HFF-Myc (cell line): ENCODE data around the gene SUMO1.
"Not testable (repeated sequence)": the region's sequence is repeated elsewhere in the genome, so short reads cannot be mapped to it uniquely, and the experiment has no call there.

Experiments used
- DNase-seq: peaks from one replicate; pipeline ENCODE4 v3.0.0-alpha.2; 2011; ENCODE audit warnings: low read depth; ENCODE audit errors: extremely low read depth
- H3K4me3 ChIP-seq: replicated peaks from 2 replicates; pipeline ENCODE4 v1.5.1; 2011; ENCODE audit warnings: low read depth, mild to moderate bottlenecking, control low read depth, low read length
- TF ChIP-seq, protein P1 (sequence below): IDR thresholded peaks from 2 replicates; pipeline ENCODE4 v1.5.1; 2012; ENCODE audit warnings: mild to moderate bottlenecking, low read depth, low read length, control low read depth; ENCODE audit errors: missing control alignments

SUMO1 gene

DNA sequence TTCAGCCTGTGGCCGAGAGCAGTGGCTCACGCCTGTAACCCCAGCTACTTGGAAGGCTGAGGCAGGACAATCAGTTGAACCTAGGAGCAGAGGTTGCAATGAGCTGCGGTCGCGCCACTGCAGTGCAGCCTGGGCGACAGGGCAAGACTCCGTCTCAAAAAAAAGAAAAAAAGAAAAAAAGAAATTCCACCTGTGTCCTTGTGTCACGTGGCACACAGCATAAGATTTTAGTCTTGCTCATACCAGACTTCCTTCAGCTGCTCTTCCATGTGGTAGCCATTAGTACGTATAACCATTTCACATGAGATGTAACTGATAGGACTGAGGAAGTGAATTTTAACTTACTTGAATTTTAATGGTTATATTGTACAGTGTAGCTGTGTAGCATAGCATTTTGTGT lies 31.2 kb upstream of the SUMO1 start:
- TF ChIP-seq, protein P1, sequence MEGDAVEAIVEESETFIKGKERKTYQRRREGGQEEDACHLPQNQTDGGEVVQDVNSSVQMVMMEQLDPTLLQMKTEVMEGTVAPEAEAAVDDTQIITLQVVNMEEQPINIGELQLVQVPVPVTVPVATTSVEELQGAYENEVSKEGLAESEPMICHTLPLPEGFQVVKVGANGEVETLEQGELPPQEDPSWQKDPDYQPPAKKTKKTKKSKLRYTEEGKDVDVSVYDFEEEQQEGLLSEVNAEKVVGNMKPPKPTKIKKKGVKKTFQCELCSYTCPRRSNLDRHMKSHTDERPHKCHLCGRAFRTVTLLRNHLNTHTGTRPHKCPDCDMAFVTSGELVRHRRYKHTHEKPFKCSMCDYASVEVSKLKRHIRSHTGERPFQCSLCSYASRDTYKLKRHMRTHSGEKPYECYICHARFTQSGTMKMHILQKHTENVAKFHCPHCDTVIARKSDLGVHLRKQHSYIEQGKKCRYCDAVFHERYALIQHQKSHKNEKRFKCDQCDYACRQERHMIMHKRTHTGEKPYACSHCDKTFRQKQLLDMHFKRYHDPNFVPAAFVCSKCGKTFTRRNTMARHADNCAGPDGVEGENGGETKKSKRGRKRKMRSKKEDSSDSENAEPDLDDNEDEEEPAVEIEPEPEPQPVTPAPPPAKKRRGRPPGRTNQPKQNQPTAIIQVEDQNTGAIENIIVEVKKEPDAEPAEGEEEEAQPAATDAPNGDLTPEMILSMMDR: no peak
- peak overlapping the region; percentile 97 for H3K4me3 ChIP-seq
- peak; percentile 69 for DNase-seq

DNA sequence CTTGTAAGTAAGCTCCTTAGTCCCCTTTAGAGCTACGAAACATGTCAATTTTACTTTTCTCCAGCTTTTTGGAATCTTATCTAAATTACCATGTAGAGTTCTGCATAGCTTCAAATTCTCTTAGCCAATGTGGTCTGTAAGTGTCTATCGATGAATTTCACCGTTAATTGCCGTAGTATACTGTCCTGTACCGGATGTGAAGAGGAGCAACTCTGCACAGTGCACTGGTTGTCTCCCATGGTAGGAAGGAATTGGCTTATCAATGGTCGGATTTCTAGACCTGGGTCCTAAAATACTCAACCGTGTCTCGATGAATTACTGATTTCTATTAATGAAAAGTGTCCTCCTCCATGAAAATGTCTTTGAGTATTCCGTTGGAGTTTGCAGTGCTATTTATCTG lies 29.1 kb upstream of the SUMO1 start:
- no peak for DNase-seq
- peak overlapping the region; percentile 97 for H3K4me3 ChIP-seq

DNA sequence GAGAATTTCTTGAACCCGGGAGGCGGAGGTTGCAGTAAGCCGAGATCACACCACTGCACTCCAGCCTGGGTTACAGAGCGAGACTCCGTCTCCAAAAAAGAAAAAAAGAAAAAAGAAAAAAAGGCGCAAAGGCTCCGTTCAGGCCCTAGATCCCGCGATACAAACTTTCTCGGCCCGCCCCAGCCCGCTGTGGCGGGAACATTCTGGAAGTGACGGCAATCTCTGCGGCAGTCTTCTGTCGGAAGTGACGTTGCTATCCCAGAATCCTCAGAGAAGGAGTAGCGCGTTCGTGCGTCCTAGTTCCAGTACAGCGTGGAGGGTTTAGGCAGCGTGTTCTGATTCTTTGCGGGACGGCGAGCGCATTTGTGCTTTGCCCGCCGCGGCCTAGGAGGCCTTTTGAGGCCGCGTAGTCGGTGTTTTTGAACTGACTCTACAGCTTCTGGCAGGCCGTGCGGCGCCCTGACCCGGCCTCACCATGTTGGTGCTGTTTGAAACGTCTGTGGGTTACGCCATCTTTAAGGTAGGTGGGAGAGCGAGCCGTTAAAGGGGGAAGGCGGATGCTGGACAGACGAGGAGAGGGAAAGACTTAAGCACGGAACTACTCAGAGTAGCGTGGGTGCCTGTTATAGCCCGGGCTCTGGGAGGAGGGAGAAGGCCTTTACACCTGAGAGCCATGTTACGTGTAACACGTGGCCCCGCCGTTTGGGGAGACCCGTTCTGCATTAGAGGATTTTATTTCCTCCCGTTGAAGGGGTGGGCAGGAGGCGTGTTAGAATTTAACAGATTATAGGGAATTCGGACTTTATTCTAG lies 27.3 kb upstream of the SUMO1 start, which contains the start of gene NOP58:
TSS of gene NOP58 (plus strand) at position 297 of the 811 bp plus-strand sequence. CDS start at position 476, 179 bp downstream.
- H3K4me3 ChIP-seq: peak within 1 kb of the TSS; percentile 97
- TF ChIP-seq, protein P1: no peak
- DNase-seq: peak; percentile 89

More for the DNA sequence above, 29.1 kb upstream of the SUMO1 start:
- TF ChIP-seq, protein P1: no peak

DNA sequence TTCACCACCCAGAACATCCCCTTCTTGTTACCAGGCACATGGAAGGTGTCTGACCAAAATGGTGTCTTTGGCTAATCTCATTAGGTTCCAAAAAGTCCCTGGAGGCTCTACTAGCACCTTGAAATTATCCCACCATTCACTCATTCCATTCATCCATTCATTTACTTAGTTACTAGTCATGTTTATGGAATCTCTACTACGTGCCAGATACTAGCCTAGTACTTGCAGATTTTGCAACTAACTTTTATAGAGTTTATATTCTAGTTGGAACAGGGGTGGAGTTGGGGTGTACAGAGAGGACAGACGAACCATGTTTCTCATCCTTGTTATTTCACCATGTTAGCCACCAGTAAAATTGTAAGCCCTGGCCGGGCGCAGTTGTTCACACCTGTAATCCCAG lies 23.1 kb upstream of the SUMO1 start:
- TF ChIP-seq, protein P1: no peak
- H3K4me3 ChIP-seq: no peak overlapping the region
- DNase-seq: no peak

DNA sequence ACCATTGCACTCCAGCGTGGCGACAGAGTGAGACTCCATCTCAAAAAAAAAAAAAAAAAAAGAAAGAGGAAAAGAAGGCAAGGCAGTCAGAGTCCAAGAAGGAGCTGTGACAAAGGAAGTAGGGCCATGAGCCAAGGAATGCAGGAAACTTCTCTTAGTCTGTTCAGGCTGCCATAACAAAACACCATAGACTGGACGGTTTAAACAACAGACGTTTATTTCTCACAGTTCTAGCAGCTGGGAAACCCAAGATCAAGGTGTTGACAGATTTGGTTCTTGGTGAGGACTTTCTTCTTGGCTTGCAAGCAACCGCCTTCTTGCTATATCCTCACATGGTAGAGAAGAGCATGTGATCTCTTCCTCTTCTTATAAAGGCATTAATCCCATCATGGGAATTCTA lies 13.1 kb upstream of the SUMO1 start:
- H3K4me3 ChIP-seq: no peak overlapping the region
- no peak for DNase-seq
- TF ChIP-seq, protein P1: no peak

DNA sequence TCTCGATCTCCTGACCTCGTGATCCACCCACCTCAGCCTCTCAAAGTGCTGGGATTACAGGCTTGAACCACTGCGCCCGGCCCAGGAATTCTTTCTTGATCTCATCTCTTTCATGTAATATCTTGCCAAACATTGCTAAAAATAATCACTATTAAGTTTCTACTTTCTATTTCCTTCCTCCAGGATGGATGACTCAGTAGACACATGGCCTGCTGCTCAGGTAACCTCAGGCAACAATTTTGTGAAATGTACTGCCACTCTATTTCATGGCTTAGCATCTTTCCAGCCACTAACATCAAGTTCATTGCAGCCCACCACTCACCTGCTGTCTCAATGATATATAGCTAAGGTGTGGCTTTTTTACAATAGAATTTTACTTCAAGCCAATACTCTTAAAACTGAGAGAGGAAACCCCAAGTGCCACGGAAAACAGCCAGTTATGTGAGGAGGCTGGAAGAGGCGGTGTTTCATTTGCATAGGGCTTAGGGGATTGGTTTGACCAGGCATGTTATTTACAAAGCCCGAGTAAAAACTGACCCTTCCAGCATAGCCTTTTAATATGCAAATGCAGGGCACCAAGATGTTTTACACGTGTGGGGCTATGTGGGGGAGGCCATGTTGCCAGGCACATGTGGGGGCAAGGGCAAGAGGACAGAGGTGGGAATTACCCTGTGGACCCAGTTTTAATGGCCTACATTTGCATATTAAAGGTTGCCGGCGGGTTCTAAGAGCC lies 11.3 kb upstream of the SUMO1 start:
- no peak for DNase-seq
- TF ChIP-seq, protein P1: no peak
- H3K4me3 ChIP-seq: no peak overlapping the region

DNA sequence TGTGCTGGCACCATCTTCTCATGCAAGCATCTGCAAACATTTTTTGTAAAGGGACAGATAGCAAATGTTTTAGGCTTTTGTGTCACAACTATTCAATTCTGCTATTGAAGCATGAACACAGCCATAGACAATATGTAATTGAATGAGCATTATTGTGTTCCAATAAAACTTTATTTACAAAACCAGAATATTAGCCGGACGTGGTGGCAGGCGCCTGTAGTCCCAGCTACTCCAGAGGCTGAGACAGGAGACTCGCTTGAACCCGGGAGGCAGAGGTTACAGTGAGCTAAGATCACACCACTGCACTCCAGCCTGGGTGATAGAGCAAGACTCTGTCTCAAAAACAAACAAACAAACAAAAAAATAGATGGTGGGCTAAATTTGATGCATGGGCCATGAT lies 9.3 kb upstream of the SUMO1 start:
- H3K4me3 ChIP-seq, DNase-seq: not testable (repeated sequence)
